ENCODE data around the gene CCT5. TPM values are rescaled to one million over a fixed set of nuclear protein-coding genes. Genes with fewer than 3 reads are reported as not detected.

The CCT5 gene
- total and polyA plus RNA-seq, 12 donors: 81.3 to 645 (median 151) TPM

GRCh38 chr5:10297646-10298204 is 47.6 kb downstream of the CCT5 start:
- intact Hi-C loops (cut with DNase I): no loop called here

GRCh38 chr5:10300246-10300645 is 50.2 kb downstream of the CCT5 start:
- no peak for DNase-seq
- Histone ChIP-seq H3K27me3 (no peaks in the 10 kb centered on the region), H3K4me1 (replicated peaks in 1 of 2) (peaks cover 0 to 16% of the 10 kb centered on the region in 2 donors), H3K27ac (no peak overlapping the region), H3K4me3 (no peak overlapping the region), H3K9me3 (replicated peaks in 1 of 3) (no peaks in the 10 kb centered on the region), H3K36me3 (replicated peaks in 1 of 2) (no peaks in the 10 kb centered on the region)
- intact Hi-C loops (cut with DNase I): no loop called here
- 88 to 95% (median 92%) methylated on average over 5 of the region's 5 CpGs for WGBS, 4 donors
- no peak for TF ChIP-seq POLR2A (IDR thresholded peaks at IDR 0.05)
- TF ChIP-seq CTCF (IDR thresholded peaks at IDR 0.05): no peak

More at GRCh38 chr5:10297646-10298204, 47.6 kb downstream of the CCT5 start:
- Histone ChIP-seq H3K4me1 (replicated peaks in 1 of 2) (peaks cover 0 to 6% of the 10 kb centered on the region in 2 donors), H3K4me3 (no peak overlapping the region), H3K27ac (no peak overlapping the region), H3K36me3 (replicated peaks in 1 of 2) (no peaks in the 10 kb centered on the region), H3K27me3 (no peaks in the 10 kb centered on the region), H3K9me3 (replicated peaks in 1 of 3) (no peaks in the 10 kb centered on the region)
- 83 to 91% (median 91%) methylated on average over 14 of the region's 14 CpGs for WGBS, 4 donors
- no peak for TF ChIP-seq POLR2A (IDR thresholded peaks at IDR 0.05)
- no peak for TF ChIP-seq CTCF (IDR thresholded peaks at IDR 0.05)
- DNase-seq: no peak

GRCh38 chr5:10301266-10301665 is 51.2 kb downstream of the CCT5 start:
- Histone ChIP-seq H3K27ac (peak overlapping the region in 4 of 5 donors; percentile 16 to 90 (median 74)), H3K4me1 (replicated peaks in 1 of 2) (peaks cover 3 to 25% of the 10 kb centered on the region in 2 donors), H3K27me3 (no peaks in the 10 kb centered on the region), H3K9me3 (replicated peaks in 1 of 3) (no peaks in the 10 kb centered on the region), H3K4me3 (peak overlapping the region in 1 of 4 donors; percentile 41), H3K36me3 (replicated peaks in 1 of 2) (no peaks in the 10 kb centered on the region)
- TF ChIP-seq CTCF (IDR thresholded peaks at IDR 0.05): no peak
- no peak for TF ChIP-seq POLR2A (IDR thresholded peaks at IDR 0.05)
- no peak for DNase-seq
- WGBS, 4 donors: 39 to 64% (median 53%) methylated on average over 7 of the region's 7 CpGs
- intact Hi-C loops (cut with DNase I): no loop called here

GRCh38 chr5:10301842-10302610 is 51.9 kb downstream of the CCT5 start:
- peak overlapping the region in 4 of 5 donors; percentile 4 to 90 (median 74) for H3K27ac ChIP-seq
- no peaks in the 10 kb centered on the region for H3K27me3 ChIP-seq
- 46 to 70% (median 54%) methylated on average over 11 of the region's 11 CpGs for WGBS, 4 donors
- H3K4me3 ChIP-seq: peak overlapping the region in 1 of 4 donors; percentile 41
- H3K9me3 ChIP-seq (replicated peaks in 1 of 3): no peaks in the 10 kb centered on the region
- H3K4me1 ChIP-seq (replicated peaks in 1 of 2): peaks cover 10 to 29% of the 10 kb centered on the region in 2 donors
- TF ChIP-seq CTCF (IDR thresholded peaks at IDR 0.05): no peak
- TF ChIP-seq POLR2A (IDR thresholded peaks at IDR 0.05): peak in 1 of 2 donors; percentile 83
- peak; percentile 92 to 97 (median 95) for DNase-seq
- intact Hi-C loops (cut with DNase I): no loop called here
- H3K36me3 ChIP-seq (replicated peaks in 1 of 2): no peaks in the 10 kb centered on the region

All from adrenal gland (tissue), 12 donors.